K562 (cell line): ENCODE results near the gene NEB.

Source experiments
- HDAC8 ChIP-seq: fragments of 450-650 bp; IDR thresholded peaks from 2 replicates; pipeline ENCODE4 v1.6.1; 2016; ENCODE audit warnings: mild to moderate bottlenecking, missing genetic modification characterization, moderate library complexity, missing compliant biosample characterization
- HMGXB4 ChIP-seq: sonication (generic); formaldehyde crosslinking; IDR thresholded peaks from 2 replicates; pipeline ENCODE4 v1.8.1; 2023; ENCODE audit warnings: mild to moderate bottlenecking, missing genetic modification reagents
- MYC ChIP-seq, 2 experiments: fragments of 250-450 bp in 1 of 2; sonication (Bioruptor Pico) in 1 of 2; IDR thresholded peaks; 2 replicates each; pipeline versions ENCODE4 v1.5.1 to v1.6.1; 2012 to 2021; ENCODE audit warnings: low read depth in 2 of 2, borderline replicate concordance in 1 of 2, improper control_type of control experiment in 1 of 2, low read length in 1 of 2, mild to moderate bottlenecking in 1 of 2, moderate library complexity in 1 of 2
- RFX5 ChIP-seq: IDR thresholded peaks from 2 replicates; pipeline ENCODE4 v1.6.1; 2011; ENCODE audit warnings: low read depth, mild to moderate bottlenecking, improper control_type of control experiment, low read length
- ZNF124 ChIP-seq: sonication (generic); formaldehyde crosslinking; IDR thresholded peaks from 2 replicates; pipeline ENCODE4 v1.8.1; 2022; ENCODE audit warnings: missing genetic modification reagents
- ZNF592 ChIP-seq: fragments of 450-650 bp; IDR thresholded peaks from 2 replicates; pipeline ENCODE4 v1.6.1; 2017; ENCODE audit warnings: antibody characterized with exemption, mild to moderate bottlenecking
- TF ChIP-seq, protein P1 (sequence below), 3 experiments: IDR thresholded peaks in 2 of 3; conservative IDR thresholded peaks in 1 of 3; 2 replicates each; pipeline ENCODE4 v1.5.1; 2011 to 2012; ENCODE audit warnings: low read length in 3 of 3, mild to moderate bottlenecking in 3 of 3, control low read depth in 2 of 3, improper control_type of control experiment in 1 of 3, inconsistent platforms in 1 of 3, low read depth in 1 of 3, mixed read lengths in 1 of 3, moderate library complexity in 1 of 3; ENCODE audit not compliant: insufficient read depth in 2 of 3

DNA sequence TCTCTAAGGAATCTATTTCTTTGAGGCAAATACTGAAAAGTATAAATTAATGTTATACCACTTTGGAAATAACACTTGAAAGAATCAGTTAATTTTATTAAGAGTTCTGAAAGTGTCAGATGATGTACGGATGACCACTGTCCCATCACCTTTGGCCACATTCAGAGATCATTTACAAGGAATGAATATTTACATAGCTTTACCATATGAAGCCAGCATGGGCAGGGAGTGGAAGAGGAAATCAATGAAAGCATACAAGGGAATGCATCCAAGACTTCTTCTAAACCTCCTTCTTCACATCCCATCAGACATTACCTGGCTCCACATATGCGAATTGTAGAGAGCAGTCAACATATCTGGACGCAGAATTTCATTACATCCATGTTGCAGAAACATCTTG is 201.1 kb downstream of the NEB start:
- TF ChIP-seq ZNF592 = no peak
- TF ChIP-seq ZNF124 (CRISPR knock-in tag) = no peak
- TF ChIP-seq HMGXB4 = no peak
- TF ChIP-seq HDAC8 (tag) = no peak
- no peak for TF ChIP-seq RFX5
- no peak for TF ChIP-seq MYC (IDR thresholded peaks at IDR 0.05; ENCODE audit: low read depth, low read length)
- no peak for TF ChIP-seq MYC (CRISPR knock-in tag; IDR thresholded peaks at IDR 0.05; ENCODE audit: borderline replicate concordance, low read depth)
- TF ChIP-seq, protein P1, sequence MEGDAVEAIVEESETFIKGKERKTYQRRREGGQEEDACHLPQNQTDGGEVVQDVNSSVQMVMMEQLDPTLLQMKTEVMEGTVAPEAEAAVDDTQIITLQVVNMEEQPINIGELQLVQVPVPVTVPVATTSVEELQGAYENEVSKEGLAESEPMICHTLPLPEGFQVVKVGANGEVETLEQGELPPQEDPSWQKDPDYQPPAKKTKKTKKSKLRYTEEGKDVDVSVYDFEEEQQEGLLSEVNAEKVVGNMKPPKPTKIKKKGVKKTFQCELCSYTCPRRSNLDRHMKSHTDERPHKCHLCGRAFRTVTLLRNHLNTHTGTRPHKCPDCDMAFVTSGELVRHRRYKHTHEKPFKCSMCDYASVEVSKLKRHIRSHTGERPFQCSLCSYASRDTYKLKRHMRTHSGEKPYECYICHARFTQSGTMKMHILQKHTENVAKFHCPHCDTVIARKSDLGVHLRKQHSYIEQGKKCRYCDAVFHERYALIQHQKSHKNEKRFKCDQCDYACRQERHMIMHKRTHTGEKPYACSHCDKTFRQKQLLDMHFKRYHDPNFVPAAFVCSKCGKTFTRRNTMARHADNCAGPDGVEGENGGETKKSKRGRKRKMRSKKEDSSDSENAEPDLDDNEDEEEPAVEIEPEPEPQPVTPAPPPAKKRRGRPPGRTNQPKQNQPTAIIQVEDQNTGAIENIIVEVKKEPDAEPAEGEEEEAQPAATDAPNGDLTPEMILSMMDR (IDR thresholded peaks at IDR 0.05 in 2 of 3, conservative IDR thresholded peaks at IDR 0.05 in 1 of 3; ENCODE audit: insufficient read depth in 2 of 3, low read depth in 1 of 3, low read length in 3 of 3) = no peak
